Mucosa of descending colon (tissue), 3 donors: ENCODE results near the gene URI1. TPM values are rescaled to one million over a fixed set of nuclear protein-coding genes. Genes with fewer than 3 reads are reported as not detected.

Experiments used
- ATAC-seq: fragments of 200-7000 bp; cut with Tn5 transposase; one replicate; pipeline ENCODE4 v1.9.1; 2020; ENCODE audit warnings: mild to moderate bottlenecking, moderate library complexity
- DNase-seq, 3 donors: peaks; one replicate each; pipeline ENCODE4 v3.0.0-alpha.2; 2020
- H3K36me3 ChIP-seq: fragments of 200-600 bp; one replicate; pipeline ENCODE4 v1.8.0; 2021; ENCODE audit warnings: low read depth, mild to moderate bottlenecking
- H3K4me1 ChIP-seq: fragments of 200-600 bp; one replicate; pipeline ENCODE4 v1.8.0; 2021; ENCODE audit warnings: low read depth, mild to moderate bottlenecking
- H3K4me3 ChIP-seq: fragments of 200-600 bp; one replicate; pipeline ENCODE4 v1.8.0; 2021; ENCODE audit warnings: mild to moderate bottlenecking
- H3K9me3 ChIP-seq: fragments of 200-600 bp; one replicate; pipeline ENCODE4 v1.8.0; 2021; ENCODE audit warnings: mild to moderate bottlenecking
- intact Hi-C, 2 donors: fragments of 100-400 bp; cut with DNase I in 1 of 2; cut with micrococcal nuclease in 1 of 2; formaldehyde crosslinking; loops; one replicate each; pipeline versions ENCODE4 v1.11.0 to v1.11.1; 2022; cut with DNase I, micrococcal nuclease
- total RNA-seq, 3 donors: library from RNA; stranded (reverse); fragmentation: NEBNext Ultra II Directional in 2 of 3; extraction: Animal tissue kit (Norgen Biotek cat#: 25700) in 2 of 3; gene quantifications; one replicate each; pipeline versions ENCODE4 v1.2.1 to v1.2.4, GENCODE V29; 2021 to 2023
- TF ChIP-seq, protein P1 (sequence below): fragments of 200-600 bp; IDR thresholded peaks from one replicate; pipeline ENCODE4 v1.8.0; 2022; ENCODE audit warnings: antibody characterized with exemption, mild to moderate bottlenecking
- donor health status: DM: no; HTN: no; CAD: no; lungs with moderate emphysema.
- donor health status: DM: no; HTN: no; CAD: no.
- donor health status: DM: no; HTN: yes; CAD: no.

URI1 gene
- total RNA-seq, 3 donors from 2014 or later: 40.0 to 65.5 (median 43.4) TPM

DNA sequence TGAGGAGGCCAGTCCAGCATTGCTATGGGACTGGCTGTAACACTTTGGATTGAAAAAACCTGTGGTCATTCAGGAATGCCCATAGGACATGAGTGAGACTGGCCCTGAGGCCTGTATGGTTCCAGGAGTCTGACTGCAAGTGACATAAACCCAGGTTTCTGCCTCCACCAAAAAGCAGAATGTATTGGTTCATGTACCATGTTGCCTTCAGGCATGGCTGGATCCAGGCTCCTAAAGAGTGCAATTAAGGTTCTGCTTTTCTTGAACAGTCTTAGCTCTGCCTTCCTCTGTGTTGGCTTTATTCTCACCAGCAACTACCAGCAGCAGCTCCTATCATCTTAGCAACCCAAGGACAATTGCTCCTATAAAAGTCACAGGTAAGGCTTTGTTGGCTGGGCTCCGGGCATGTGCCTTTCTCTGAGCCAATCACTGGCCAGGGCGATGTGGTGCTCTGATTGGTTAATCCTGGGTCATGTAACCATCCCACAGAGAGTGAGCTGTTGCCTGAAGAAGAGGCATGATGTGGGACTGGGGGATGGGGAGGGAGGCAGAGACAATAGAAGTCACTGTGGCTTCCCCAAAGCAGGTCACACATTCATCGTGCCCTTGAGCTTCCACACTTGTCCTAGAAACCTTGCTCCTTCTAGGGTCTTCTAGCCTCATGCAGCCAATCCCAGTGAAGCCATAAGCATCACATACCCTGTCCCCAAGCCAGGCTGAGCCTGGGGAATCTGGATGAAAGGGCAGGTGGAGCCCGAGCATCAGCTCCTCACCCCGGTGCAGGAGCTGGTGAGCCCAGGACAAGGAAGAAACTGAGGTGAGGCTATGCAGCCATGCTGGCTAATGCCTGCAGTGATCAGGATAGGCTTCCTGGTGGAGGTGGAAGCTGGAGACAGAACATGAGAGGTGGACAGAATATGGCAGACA is 123.9 kb downstream of the URI1 start:
- ATAC-seq (no peak), DNase-seq (no peak)
- H3K36me3 ChIP-seq: no peaks in the 10 kb centered on the region
- no peaks in the 10 kb centered on the region for H3K4me1 ChIP-seq
- TF ChIP-seq, protein P1, sequence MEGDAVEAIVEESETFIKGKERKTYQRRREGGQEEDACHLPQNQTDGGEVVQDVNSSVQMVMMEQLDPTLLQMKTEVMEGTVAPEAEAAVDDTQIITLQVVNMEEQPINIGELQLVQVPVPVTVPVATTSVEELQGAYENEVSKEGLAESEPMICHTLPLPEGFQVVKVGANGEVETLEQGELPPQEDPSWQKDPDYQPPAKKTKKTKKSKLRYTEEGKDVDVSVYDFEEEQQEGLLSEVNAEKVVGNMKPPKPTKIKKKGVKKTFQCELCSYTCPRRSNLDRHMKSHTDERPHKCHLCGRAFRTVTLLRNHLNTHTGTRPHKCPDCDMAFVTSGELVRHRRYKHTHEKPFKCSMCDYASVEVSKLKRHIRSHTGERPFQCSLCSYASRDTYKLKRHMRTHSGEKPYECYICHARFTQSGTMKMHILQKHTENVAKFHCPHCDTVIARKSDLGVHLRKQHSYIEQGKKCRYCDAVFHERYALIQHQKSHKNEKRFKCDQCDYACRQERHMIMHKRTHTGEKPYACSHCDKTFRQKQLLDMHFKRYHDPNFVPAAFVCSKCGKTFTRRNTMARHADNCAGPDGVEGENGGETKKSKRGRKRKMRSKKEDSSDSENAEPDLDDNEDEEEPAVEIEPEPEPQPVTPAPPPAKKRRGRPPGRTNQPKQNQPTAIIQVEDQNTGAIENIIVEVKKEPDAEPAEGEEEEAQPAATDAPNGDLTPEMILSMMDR: no peak
- intact Hi-C loops: no loop called here
- H3K9me3 ChIP-seq: no peaks in the 10 kb centered on the region
- no peak overlapping the region for H3K4me3 ChIP-seq

Other genes starting within 250 kb of the URI1 start
- gene C19orf12, start 227.0 kb upstream of the URI1 start, total RNA-seq: 10 to 100 TPM; 17.0 to 26.6 (median 18.4) TPM
- gene CCNE1, start 130.2 kb upstream of the URI1 start, total RNA-seq: 1 to 10 TPM; 4.0 to 7.1 (median 4.4) TPM